Measurements from ENCODE around the gene GMDS.

GRCh38 chr6:1645466-1646185 is 599.8 kb downstream of the GMDS start:
- no peak for TF ChIP-seq POLR2A (IDR thresholded peaks at IDR 0.05)
- TF ChIP-seq CTCF (IDR thresholded peaks at IDR 0.05 in 4 of 5, conservative IDR thresholded peaks at IDR 0.05 in 1 of 5), result no peak

All from gastrocnemius medialis (tissue), 4 donors.